Endothelial cell of umbilical vein (primary cell): Measurements from ENCODE around the gene PRKCD. TPM values are rescaled to one million over a fixed set of nuclear protein-coding genes. Genes with fewer than 3 reads are reported as not detected.

Experiments
- BruUV-seq: library from RNA; stranded (reverse); fragments of 400-500 nt; replicated peaks from 2 replicates; lab custom pipeline; 2021; lab: Mats Ljungman, UMichigan
- CTCF ChIA-PET: fragments of 300-600, 350-600 bp; sonication (Branson Sonifier 250); formaldehyde crosslinking; loops from one replicate; lab custom pipeline; 2021; ENCODE audit warnings: antibody characterized with exemption, inconsistent platforms; lab: Charles Lee
- POLR2A ChIA-PET: fragments of 300-600, 350-600 bp; sonication (Branson Sonifier 250); formaldehyde crosslinking; loops from one replicate; lab custom pipeline; 2021; ENCODE audit warnings: antibody characterized with exemption, inconsistent platforms; lab: Charles Lee
- DNase-seq: peaks from one replicate; pipeline ENCODE4 v3.0.0-alpha.2; 2011; ENCODE audit warnings: low read depth, low spot score
- FAIRE-seq: peaks from 2 replicates; lab custom pipeline; 2011; peaks lifted over from hg19 to GRCh38; lab: Jason Lieb, UNC
- H2AFZ ChIP-seq: 2 replicates; pipeline ENCODE4 v1.6.0; 2012; ENCODE audit warnings: low read depth, low read length, control low read depth, inconsistent platforms
- H3K27ac ChIP-seq: 2 replicates; pipeline ENCODE4 v1.5.1; 2011; ENCODE audit warnings: low read depth, mild to moderate bottlenecking, control low read depth, low read length, moderate library complexity; ENCODE audit not compliant: insufficient read depth
- H3K27me3 ChIP-seq, 2 experiments: 2 replicates each; pipeline versions ENCODE4 v1.6.0 to v1.6.1; 2011; ENCODE audit warnings: low read length in 2 of 2, mixed read lengths in 1 of 2; ENCODE audit not compliant: control insufficient read depth in 2 of 2, insufficient read depth in 2 of 2
- H3K36me3 ChIP-seq, 2 experiments: 2 replicates in 1 of 2; 3 replicates in 1 of 2; pipeline ENCODE4 v1.5.1; 2011; ENCODE audit warnings: low read length in 2 of 2, mild to moderate bottlenecking in 1 of 2, moderate library complexity in 1 of 2; ENCODE audit not compliant: control insufficient read depth in 2 of 2, insufficient read depth in 2 of 2; ENCODE audit errors: extremely low read depth in 1 of 2
- H3K4me1 ChIP-seq: 3 replicates; pipeline ENCODE4 v1.5.1; 2011; ENCODE audit warnings: mild to moderate bottlenecking, low read length; ENCODE audit not compliant: control insufficient read depth, insufficient read depth; ENCODE audit errors: extremely low read depth
- H3K4me2 ChIP-seq: 2 replicates; pipeline ENCODE4 v1.6.1; 2011; ENCODE audit warnings: low read length, control low read depth, mixed read lengths; ENCODE audit not compliant: insufficient read depth
- H3K4me3 ChIP-seq, 3 experiments: fragments of 200-600 bp in 1 of 3; sonication (generic), shearing (Covaris generic) in 1 of 3; replicated peaks in 1 of 3; 2 replicates each; pipeline ENCODE4 v1.5.1; 2011 to 2016; ENCODE audit warnings: control low read depth in 3 of 3, low read length in 3 of 3, mild to moderate bottlenecking in 2 of 3, inconsistent platforms in 1 of 3, low read depth in 1 of 3, moderate library complexity in 1 of 3; ENCODE audit not compliant: insufficient read depth in 1 of 3
- H3K79me2 ChIP-seq: 2 replicates; pipeline ENCODE4 v1.6.0; 2012; ENCODE audit warnings: low read length, inconsistent platforms; ENCODE audit not compliant: control insufficient read depth, insufficient read depth
- H3K9ac ChIP-seq: replicated peaks from 2 replicates; pipeline ENCODE3; 2011; ENCODE audit warnings: low read length, control low read depth; ENCODE audit not compliant: insufficient read depth; ENCODE audit errors: extremely low read depth
- H3K9me1 ChIP-seq: replicated peaks from 3 replicates; pipeline ENCODE4 v1.6.0; 2011; ENCODE audit warnings: mild to moderate bottlenecking, low read length; ENCODE audit not compliant: control insufficient read depth, insufficient read depth; ENCODE audit errors: extremely low read depth
- H3K9me3 ChIP-seq: replicated peaks from 2 replicates; pipeline ENCODE4 v1.5.1; 2012; ENCODE audit warnings: low read length, inconsistent platforms; ENCODE audit not compliant: control insufficient read depth, insufficient read depth
- H4K20me1 ChIP-seq: replicated peaks from 2 replicates; pipeline ENCODE3; 2011; ENCODE audit warnings: mild to moderate bottlenecking, low read length; ENCODE audit not compliant: control insufficient read depth, insufficient read depth; ENCODE audit errors: extremely low read depth
- FOS ChIP-seq: IDR thresholded peaks from 2 replicates; pipeline ENCODE4 v1.6.1; 2011; ENCODE audit warnings: mild to moderate bottlenecking, low read length, moderate library complexity, borderline replicate concordance; ENCODE audit not compliant: insufficient read depth
- JUN ChIP-seq: IDR thresholded peaks from 2 replicates; pipeline ENCODE4 v1.6.1; 2011; ENCODE audit warnings: borderline replicate concordance, low read depth; ENCODE audit not compliant: insufficient read length, insufficient read depth
- MAX ChIP-seq: IDR thresholded peaks from 2 replicates; pipeline ENCODE4 v1.6.1; 2011; ENCODE audit not compliant: insufficient read depth, insufficient read length
- MYC ChIP-seq: IDR thresholded peaks from one replicate; pipeline ENCODE4 v1.6.1; 2011; ENCODE audit warnings: mild to moderate bottlenecking, low read depth, low read length
- POLR2A ChIP-seq: IDR thresholded peaks from 2 replicates; pipeline ENCODE4 v1.6.1; 2012; ENCODE audit warnings: low read depth, mild to moderate bottlenecking, control low read depth, low read length
- POLR2AphosphoS5 ChIP-seq: IDR thresholded peaks from 2 replicates; pipeline ENCODE4 v1.6.1; 2012; ENCODE audit warnings: low read depth, mild to moderate bottlenecking, control low read depth, low read length, moderate library complexity; ENCODE audit not compliant: insufficient read depth
- dilution Hi-C: fragments of 300-500 bp; cut with MboI; formaldehyde crosslinking; loops from one replicate; pipeline ENCODE4 v1.15.0; 2019; ENCODE audit warnings: low sequenced_read_pairs; ENCODE audit not compliant: extremely low pct_ligation_motif_present
- intact Hi-C: fragments of 100-400 bp; cut with micrococcal nuclease; formaldehyde crosslinking; loops from one replicate; pipeline ENCODE4 v1.10.0; 2022
- polyA plus RNA-seq, 4 experiments: library from polyadenylated mRNA; depleted of rRNA in 3 of 4; stranded (reverse) in 3 of 4; unstranded in 1 of 4; fragments of >200 nt; gene quantifications; 2 replicates each; pipeline versions ENCODE4 v1.2.1 to v1.2.3, GENCODE V29; 2011 to 2012; ENCODE audit warnings: missing spikeins in 1 of 4
- total RNA-seq: library from RNA; stranded (reverse); gene quantifications from 2 replicates; pipeline ENCODE4 v1.2.3, GENCODE V29; 2021
- TF ChIP-seq, protein P1 (sequence below), 2 donors: IDR thresholded peaks; 1 replicate in 1 of 2; 2 replicates in 1 of 2; pipeline ENCODE4 v1.5.1; 2011; ENCODE audit warnings: low read length in 2 of 2, mild to moderate bottlenecking in 2 of 2, moderate library complexity in 2 of 2, control low read depth in 1 of 2, inconsistent platforms in 1 of 2, low read depth in 1 of 2; ENCODE audit not compliant: insufficient read depth in 1 of 2; ENCODE audit errors: extremely low read depth in 1 of 2

The PRKCD gene
- total and polyA plus RNA-seq, 2 donors (not counting 3 experiments of a cell fraction or from before 2014, with no cell fraction given) = 15.5 to 19.0 TPM

GRCh38 chr3:53219895-53220483 is 59.0 kb downstream of the PRKCD start:
- Histone ChIP-seq H3K4me1 (no peaks in the 10 kb centered on the region), H3K36me3 (peaks cover 12 to 14% of the 10 kb centered on the region in 2 experiments), H3K27me3 (no peaks in the 10 kb centered on the region), H3K4me2 (no peak overlapping the region), H3K79me2 (no peaks in the 10 kb centered on the region), H3K27ac (no peak overlapping the region), H4K20me1 (no peaks in the 10 kb centered on the region), H3K9me1 (no peaks in the 10 kb centered on the region), H2AFZ (no peak overlapping the region), H3K9me3 (no peaks in the 10 kb centered on the region), H3K9ac (no peak overlapping the region), H3K4me3 (no peak overlapping the region)
- ChIA-PET POLR2A (no interaction called here), CTCF (interaction anchor here (0.6 to 2.4 kb wide), 14 partner anchors 10 to 491 kb away, joined by 3 to 13 read pairs (median 4); partner anchors contain the start of gene TKT)
- intact Hi-C loops (loop anchor here (1.0 to 5.0 kb wide), 2 partner anchors 77 to 490 kb away; no protein-coding TSS in a partner anchor), dilution Hi-C loops (no loop called here)
- BruUV-seq = TSS peak; percentile 4
- TF ChIP-seq JUN = no peak
- TF ChIP-seq POLR2A = no peak
- no peak for TF ChIP-seq FOS
- no peak for TF ChIP-seq MYC
- TF ChIP-seq, protein P1, sequence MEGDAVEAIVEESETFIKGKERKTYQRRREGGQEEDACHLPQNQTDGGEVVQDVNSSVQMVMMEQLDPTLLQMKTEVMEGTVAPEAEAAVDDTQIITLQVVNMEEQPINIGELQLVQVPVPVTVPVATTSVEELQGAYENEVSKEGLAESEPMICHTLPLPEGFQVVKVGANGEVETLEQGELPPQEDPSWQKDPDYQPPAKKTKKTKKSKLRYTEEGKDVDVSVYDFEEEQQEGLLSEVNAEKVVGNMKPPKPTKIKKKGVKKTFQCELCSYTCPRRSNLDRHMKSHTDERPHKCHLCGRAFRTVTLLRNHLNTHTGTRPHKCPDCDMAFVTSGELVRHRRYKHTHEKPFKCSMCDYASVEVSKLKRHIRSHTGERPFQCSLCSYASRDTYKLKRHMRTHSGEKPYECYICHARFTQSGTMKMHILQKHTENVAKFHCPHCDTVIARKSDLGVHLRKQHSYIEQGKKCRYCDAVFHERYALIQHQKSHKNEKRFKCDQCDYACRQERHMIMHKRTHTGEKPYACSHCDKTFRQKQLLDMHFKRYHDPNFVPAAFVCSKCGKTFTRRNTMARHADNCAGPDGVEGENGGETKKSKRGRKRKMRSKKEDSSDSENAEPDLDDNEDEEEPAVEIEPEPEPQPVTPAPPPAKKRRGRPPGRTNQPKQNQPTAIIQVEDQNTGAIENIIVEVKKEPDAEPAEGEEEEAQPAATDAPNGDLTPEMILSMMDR (IDR thresholded peaks at IDR 0.05; ENCODE audit: extremely low read depth in 1 of 2, insufficient read depth in 1 of 2, low read depth in 1 of 2, low read length in 2 of 2) = peak; percentile 94 to 95
- TF ChIP-seq POLR2AphosphoS5 = peak; percentile 31
- no peak for TF ChIP-seq MAX
- FAIRE-seq (peak; percentile 99), DNase-seq (peak; percentile 81)
